Thyroid gland (tissue), 4 donors: ENCODE results near the gene AKAP1. TPM values are rescaled to one million over a fixed set of nuclear protein-coding genes. Genes with fewer than 3 reads are reported as not detected.

Experiments
- DNase-seq, 2 donors: peaks; one replicate each; pipeline ENCODE4 v3.0.0-alpha.2; 2019
- H3K27ac ChIP-seq, 3 donors: fragments of 200-600 bp; sonication (generic); 1 replicate in 2 of 3; 2 replicates in 1 of 3; pipeline ENCODE4 v1.5.1; 2016 to 2019; ENCODE audit warnings: mild to moderate bottlenecking in 1 of 3, moderate library complexity in 1 of 3
- H3K27me3 ChIP-seq: fragments of 200-600 bp; sonication (generic); one replicate; pipeline ENCODE4 v1.5.1; 2019
- H3K36me3 ChIP-seq, 2 donors: fragments of 200-600 bp; sonication (generic); one replicate each; pipeline ENCODE4 v1.5.1; 2016 to 2019
- H3K4me1 ChIP-seq, 2 donors: fragments of 200-600 bp; sonication (generic); one replicate each; pipeline ENCODE4 v1.5.1; 2017 to 2019
- H3K4me3 ChIP-seq, 3 donors: fragments of 200-600 bp; sonication (generic); replicated peaks in 1 of 3; 1 replicate in 2 of 3; 2 replicates in 1 of 3; pipeline ENCODE4 v1.5.1; 2016; ENCODE audit warnings: mild to moderate bottlenecking in 1 of 3
- H3K9me3 ChIP-seq: fragments of 200-600 bp; sonication (generic); one replicate; pipeline ENCODE4 v1.5.1; 2017
- POLR2A ChIP-seq, 2 donors: fragments of 450-650 bp; IDR thresholded peaks; one replicate each; pipeline ENCODE4 v1.6.1; 2017; ENCODE audit warnings: antibody characterized with exemption in 2 of 2, mild to moderate bottlenecking in 2 of 2, moderate library complexity in 1 of 2
- WGBS, 2 donors: methylation state at CpG; one replicate each; pipeline ENCODE4 v1.1.5; 2017; 5-methylcytosine and 5-hydroxymethylcytosine counted together
- intact Hi-C: fragments of 100-400 bp; cut with DNase I; formaldehyde crosslinking; loops from one replicate; pipeline ENCODE4 v1.15.1; 2023
- total RNA-seq, 4 donors: library from RNA; depleted of rRNA; stranded (reverse); fragments of >200 nt; gene quantifications; one replicate each; pipeline ENCODE4 v1.2.3, GENCODE V29; 2016
- TF ChIP-seq, protein P1 (sequence below), 6 experiments: fragments of 200-600 bp in 3 of 6; fragments of 450-650 bp in 3 of 6; sonication (generic) in 3 of 6; IDR thresholded peaks; one replicate each; pipeline ENCODE4 v1.5.1; 2016 to 2019; ENCODE audit warnings: antibody characterized with exemption in 6 of 6, mild to moderate bottlenecking in 2 of 6, inconsistent platforms in 1 of 6, moderate library complexity in 1 of 6

Gene AKAP1
- total RNA-seq, 4 donors from 2014 or later, result 91.6 to 105 (median 95.5) TPM

DNA sequence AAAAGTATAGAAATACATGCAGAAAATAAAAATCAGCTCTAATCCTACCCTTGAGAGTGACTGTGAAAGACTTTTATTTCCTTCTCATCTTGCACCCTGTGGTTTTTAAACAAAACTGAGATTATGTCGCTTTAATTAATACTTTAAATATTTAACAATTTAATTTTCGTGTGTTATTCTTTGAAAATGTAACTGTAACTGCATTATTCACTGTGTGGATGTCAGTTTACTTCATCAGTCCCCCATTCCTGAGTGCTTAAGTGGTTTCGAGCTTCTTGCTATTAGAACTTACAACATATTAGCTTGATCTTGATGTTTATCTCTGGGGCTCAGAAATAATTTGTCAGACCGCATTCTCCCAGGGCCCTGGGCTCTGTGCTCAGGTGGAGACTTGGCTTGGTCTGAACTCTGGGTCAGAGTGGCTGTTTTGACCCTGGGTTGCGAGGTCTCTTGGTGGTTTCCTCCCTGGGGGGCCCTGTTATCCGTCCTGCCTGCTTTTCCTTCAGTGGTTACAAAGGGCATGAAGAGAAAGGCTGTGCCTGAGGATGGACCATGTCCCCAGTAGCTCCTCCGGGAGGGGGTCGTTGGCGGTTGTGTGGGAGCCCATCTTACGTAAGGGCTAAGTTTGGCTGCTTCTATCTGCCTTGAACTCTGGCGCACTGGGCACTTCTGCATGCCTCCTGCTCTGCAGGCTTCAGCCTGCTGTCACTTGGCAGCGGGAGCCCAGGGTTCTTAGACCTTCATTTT lies 25.7 kb downstream of the AKAP1 start:
- H3K9me3 ChIP-seq, result no peaks in the 10 kb centered on the region
- no peak overlapping the region for H3K27ac ChIP-seq
- no peak for DNase-seq
- peaks cover 20 to 35% of the 10 kb centered on the region in 2 donors for H3K4me1 ChIP-seq
- H3K27me3 ChIP-seq, result no peaks in the 10 kb centered on the region
- WGBS, 2 donors, result 77 to 88% methylated on average over 7 to 12 of the region's 12 CpGs
- TF ChIP-seq, protein P1, sequence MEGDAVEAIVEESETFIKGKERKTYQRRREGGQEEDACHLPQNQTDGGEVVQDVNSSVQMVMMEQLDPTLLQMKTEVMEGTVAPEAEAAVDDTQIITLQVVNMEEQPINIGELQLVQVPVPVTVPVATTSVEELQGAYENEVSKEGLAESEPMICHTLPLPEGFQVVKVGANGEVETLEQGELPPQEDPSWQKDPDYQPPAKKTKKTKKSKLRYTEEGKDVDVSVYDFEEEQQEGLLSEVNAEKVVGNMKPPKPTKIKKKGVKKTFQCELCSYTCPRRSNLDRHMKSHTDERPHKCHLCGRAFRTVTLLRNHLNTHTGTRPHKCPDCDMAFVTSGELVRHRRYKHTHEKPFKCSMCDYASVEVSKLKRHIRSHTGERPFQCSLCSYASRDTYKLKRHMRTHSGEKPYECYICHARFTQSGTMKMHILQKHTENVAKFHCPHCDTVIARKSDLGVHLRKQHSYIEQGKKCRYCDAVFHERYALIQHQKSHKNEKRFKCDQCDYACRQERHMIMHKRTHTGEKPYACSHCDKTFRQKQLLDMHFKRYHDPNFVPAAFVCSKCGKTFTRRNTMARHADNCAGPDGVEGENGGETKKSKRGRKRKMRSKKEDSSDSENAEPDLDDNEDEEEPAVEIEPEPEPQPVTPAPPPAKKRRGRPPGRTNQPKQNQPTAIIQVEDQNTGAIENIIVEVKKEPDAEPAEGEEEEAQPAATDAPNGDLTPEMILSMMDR (IDR thresholded peaks at IDR 0.05), result no peak
- TF ChIP-seq POLR2A (IDR thresholded peaks at IDR 0.05), result no peak
- no peak overlapping the region for H3K4me3 ChIP-seq
- peaks cover 16 to 29% of the 10 kb centered on the region in 2 donors for H3K36me3 ChIP-seq
- intact Hi-C loops, result loop anchor here (10.0 kb wide), 2 partner anchors 56 to 276 kb away; partner anchors contain the start of genes C17orf67 and DGKE

DNA sequence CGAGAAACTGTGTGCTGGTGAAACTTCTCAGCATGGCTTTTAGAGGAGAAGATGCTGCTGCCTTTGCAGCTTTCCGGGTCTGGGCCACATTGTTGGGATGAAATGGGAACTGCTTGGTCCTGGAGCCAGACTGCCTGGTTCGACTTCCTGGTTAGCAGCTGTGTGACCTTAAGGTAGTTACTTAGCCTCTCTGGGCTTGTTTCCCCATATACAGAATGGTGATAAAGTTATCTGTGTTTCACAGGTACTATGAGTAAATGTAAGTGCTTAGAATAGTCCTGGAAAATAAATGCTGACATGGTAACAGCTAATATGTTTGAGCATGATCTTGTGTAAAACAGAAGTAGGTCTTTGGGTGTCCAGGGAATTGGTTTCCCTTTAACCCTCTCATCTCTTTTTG lies 26.3 kb downstream of the AKAP1 start:
- no peaks in the 10 kb centered on the region for H3K9me3 ChIP-seq
- peaks cover 22 to 35% of the 10 kb centered on the region in 2 donors for H3K36me3 ChIP-seq
- H3K4me3 ChIP-seq, result no peak overlapping the region
- H3K27me3 ChIP-seq, result no peaks in the 10 kb centered on the region
- intact Hi-C loops, result loop anchor here (10.0 kb wide), 2 partner anchors 57 to 277 kb away; partner anchors contain the start of genes C17orf67 and DGKE
- no peak for DNase-seq
- TF ChIP-seq, protein P1 (IDR thresholded peaks at IDR 0.05), result no peak
- TF ChIP-seq POLR2A (IDR thresholded peaks at IDR 0.05), result no peak
- no peak overlapping the region for H3K27ac ChIP-seq
- 78 to 88% methylated on average over 3 of the region's 3 CpGs for WGBS, 2 donors
- peaks cover 20 to 34% of the 10 kb centered on the region in 2 donors for H3K4me1 ChIP-seq

DNA sequence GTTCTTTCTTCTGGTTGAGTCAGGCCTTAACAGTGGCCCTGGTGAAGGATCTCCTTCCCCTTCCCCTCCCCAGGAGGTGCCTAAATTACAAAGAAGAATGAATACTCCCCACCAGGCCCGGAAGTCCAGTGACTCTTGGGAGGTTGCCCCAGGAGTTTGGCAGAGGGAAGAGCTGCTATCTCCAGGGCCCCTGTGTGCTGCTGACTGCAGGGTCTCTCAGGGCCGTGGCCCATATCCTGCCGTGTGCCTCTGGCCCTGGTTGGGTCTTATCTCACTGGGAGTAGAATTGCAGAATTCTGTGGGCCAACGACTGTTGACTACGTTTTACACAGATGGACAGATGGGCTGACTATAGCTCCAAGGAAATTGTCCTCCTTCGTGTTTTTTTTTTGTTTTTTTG lies 28.0 kb downstream of the AKAP1 start:
- Histone ChIP-seq H3K36me3 (peaks cover 37 to 50% of the 10 kb centered on the region in 2 donors), H3K4me1 (peaks cover 9 to 20% of the 10 kb centered on the region in 2 donors)

DNA sequence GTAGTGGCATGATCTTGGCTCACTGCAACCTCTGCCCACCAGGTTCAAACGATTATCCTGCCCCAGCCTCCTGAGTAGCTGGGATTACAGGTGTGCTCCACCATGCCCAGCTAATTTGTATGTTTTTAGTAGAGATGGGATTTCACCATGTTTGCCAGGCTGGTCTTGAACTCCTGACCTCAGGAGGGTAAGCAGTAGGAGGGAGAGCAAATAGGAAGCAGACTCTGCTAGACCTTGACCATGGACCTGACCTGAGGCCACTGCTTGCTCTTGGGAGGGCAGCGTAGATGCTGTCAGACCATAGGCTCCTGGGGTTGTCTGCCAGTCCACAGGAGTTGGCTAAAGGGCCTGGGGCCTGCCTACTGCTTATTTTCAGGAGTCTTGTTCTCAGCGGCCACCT lies 28.6 kb downstream of the AKAP1 start:
- no peak for DNase-seq
- peaks cover 43 to 57% of the 10 kb centered on the region in 2 donors for H3K36me3 ChIP-seq
- 93 to 94% methylated on average over 2 to 3 of the region's 3 CpGs for WGBS, 2 donors
- H3K27ac ChIP-seq, result no peak overlapping the region
- no peak for TF ChIP-seq POLR2A (IDR thresholded peaks at IDR 0.05)
- TF ChIP-seq, protein P1 (IDR thresholded peaks at IDR 0.05), result no peak
- H3K27me3 ChIP-seq, result no peaks in the 10 kb centered on the region
- H3K9me3 ChIP-seq, result no peaks in the 10 kb centered on the region
- H3K4me3 ChIP-seq, result no peak overlapping the region
- intact Hi-C loops, result loop anchor here (10.0 kb wide), 2 partner anchors 59 to 279 kb away; partner anchors contain the start of genes C17orf67 and DGKE
- peaks cover 4 to 14% of the 10 kb centered on the region in 2 donors for H3K4me1 ChIP-seq

More for the DNA sequence above, 28.0 kb downstream of the AKAP1 start:
- Histone ChIP-seq H3K9me3 (no peaks in the 10 kb centered on the region), H3K4me3 (no peak overlapping the region), H3K27ac (no peak overlapping the region), H3K27me3 (no peaks in the 10 kb centered on the region)
- TF ChIP-seq, protein P1 (IDR thresholded peaks at IDR 0.05), result no peak
- TF ChIP-seq POLR2A (IDR thresholded peaks at IDR 0.05), result no peak
- no peak for DNase-seq
- intact Hi-C loops, result loop anchor here (10.0 kb wide), 2 partner anchors 58 to 278 kb away; partner anchors contain the start of genes C17orf67 and DGKE
- 92 to 94% methylated on average over 5 to 6 of the region's 6 CpGs for WGBS, 2 donors
